Measurements from ENCODE around the gene NIPA2.
"Not testable (repeated sequence)": the region's sequence is repeated elsewhere in the genome, so short reads cannot be mapped to it uniquely, and the experiment has no call there.

The NIPA2 gene

DNA sequence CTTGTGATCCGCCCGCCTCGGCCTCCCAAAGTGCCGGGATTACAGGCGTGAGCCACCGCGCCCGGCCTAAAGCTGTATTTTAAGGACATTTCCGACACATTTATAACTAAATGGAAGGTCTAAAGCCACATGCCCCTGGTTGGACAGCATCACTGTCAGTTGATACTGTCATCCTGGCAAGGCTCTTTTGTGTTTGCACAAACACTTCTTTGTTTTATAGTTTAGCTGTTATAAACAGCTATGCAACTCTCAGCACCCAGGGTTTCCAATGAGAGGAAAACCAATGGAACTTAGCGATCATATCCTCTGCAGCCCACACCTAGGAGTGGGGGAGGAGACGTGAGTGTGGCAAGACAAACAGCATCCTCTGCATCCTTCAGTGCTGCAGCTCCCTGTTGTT lies 32.3 kb upstream of the NIPA2 start:
- TF ChIP-seq, protein P1, sequence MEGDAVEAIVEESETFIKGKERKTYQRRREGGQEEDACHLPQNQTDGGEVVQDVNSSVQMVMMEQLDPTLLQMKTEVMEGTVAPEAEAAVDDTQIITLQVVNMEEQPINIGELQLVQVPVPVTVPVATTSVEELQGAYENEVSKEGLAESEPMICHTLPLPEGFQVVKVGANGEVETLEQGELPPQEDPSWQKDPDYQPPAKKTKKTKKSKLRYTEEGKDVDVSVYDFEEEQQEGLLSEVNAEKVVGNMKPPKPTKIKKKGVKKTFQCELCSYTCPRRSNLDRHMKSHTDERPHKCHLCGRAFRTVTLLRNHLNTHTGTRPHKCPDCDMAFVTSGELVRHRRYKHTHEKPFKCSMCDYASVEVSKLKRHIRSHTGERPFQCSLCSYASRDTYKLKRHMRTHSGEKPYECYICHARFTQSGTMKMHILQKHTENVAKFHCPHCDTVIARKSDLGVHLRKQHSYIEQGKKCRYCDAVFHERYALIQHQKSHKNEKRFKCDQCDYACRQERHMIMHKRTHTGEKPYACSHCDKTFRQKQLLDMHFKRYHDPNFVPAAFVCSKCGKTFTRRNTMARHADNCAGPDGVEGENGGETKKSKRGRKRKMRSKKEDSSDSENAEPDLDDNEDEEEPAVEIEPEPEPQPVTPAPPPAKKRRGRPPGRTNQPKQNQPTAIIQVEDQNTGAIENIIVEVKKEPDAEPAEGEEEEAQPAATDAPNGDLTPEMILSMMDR (IDR thresholded peaks at IDR 0.05; ENCODE audit: borderline replicate concordance, insufficient read depth, low read depth, low read length) = no peak
- no peak overlapping the region for H3K4me3 ChIP-seq (ENCODE audit: low read depth, low read length)

DNA sequence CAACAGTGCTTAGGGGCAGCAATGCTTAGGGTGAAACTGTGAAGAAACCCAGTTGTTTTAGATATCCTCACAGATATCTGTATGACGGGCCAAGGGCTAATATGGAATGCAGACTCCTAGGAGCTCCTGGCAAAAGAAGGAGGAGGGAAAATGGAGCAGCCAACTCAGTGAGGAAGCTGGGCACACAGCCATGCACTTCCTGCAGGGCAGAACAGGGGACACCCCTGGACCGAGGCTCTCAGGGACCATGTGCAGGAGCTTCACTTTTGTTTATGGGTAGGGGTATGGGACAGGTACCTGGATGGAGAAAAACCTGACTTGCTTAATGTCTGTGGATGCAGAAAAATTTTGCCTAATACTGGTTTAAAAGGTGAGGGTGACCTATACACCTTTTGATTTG lies 31.8 kb upstream of the NIPA2 start:
- no peak overlapping the region for H3K4me3 ChIP-seq (ENCODE audit: low read depth, low read length)
- TF ChIP-seq, protein P1 (IDR thresholded peaks at IDR 0.05; ENCODE audit: borderline replicate concordance, insufficient read depth, low read depth, low read length) = no peak

DNA sequence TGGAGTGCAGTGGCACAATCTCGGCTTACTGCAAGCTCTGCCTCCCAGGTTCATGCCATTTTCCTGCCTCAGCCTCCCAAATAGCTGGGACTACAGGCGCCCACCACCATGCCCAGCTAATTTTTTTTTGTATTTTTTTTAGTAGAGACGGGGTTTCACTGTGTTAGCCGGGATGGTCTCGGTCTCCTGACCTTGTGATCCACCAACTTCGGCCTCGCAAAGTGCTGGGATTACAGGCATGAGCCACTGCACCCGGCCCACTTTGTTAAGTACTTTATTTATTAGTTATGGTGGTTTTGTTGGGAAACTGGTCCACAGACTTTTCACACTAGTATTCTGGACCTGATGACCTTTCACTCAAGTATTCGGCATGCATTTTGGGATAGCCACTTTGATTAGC lies 30.6 kb upstream of the NIPA2 start:
- H3K4me3 ChIP-seq (ENCODE audit: low read depth, low read length) = not testable (repeated sequence)

DNA sequence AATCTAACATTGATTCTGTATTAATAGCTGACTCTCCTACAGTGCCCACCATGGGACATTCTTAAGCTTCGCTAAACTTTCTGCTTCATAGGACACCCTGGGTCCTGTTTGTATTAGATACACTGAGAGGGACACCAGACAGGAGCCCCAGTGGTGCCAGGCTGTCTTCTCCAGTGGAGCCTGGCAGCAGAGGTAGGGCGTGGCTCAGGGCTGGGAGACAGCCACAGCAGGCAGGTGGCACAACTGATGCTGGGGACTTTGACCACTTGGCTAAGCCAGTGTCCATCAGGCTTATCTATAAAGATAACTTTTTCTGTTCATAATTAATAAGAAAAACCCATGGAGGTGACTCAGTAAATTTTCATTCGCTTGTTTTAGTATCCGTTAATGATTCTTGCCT lies 30.2 kb upstream of the NIPA2 start:
- TF ChIP-seq, protein P1 (IDR thresholded peaks at IDR 0.05; ENCODE audit: borderline replicate concordance, insufficient read depth, low read depth, low read length) = no peak
- no peak overlapping the region for H3K4me3 ChIP-seq (ENCODE audit: low read depth, low read length)

DNA sequence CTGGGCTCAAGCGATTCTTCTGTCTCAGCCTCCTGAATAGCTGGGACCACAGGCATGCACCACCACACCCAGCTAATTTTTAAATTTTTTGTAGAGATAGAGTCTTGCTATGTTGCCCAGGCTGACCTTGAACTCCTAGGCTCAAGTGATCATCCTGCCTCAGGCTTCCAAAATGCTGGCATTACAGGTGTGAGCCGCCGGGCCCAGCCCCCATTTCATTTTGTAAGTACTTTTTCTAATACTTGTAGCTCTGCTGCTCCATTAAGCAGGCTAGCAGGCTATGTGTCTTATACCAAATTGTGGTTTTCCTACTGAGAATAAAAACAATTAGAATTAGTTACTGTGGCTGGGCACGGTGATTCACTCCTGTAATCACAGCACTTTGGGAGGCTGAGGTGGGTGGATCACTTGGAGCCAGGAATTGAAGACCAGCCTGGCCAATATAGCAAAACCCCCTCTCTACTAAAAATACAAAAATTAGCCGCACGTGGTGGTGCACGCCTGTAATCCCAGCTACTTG lies 29.6 kb upstream of the NIPA2 start:
- no peak overlapping the region for H3K4me3 ChIP-seq (ENCODE audit: low read depth, low read length)
- TF ChIP-seq, protein P1 (IDR thresholded peaks at IDR 0.05; ENCODE audit: borderline replicate concordance, insufficient read depth, low read depth, low read length) = no peak

DNA sequence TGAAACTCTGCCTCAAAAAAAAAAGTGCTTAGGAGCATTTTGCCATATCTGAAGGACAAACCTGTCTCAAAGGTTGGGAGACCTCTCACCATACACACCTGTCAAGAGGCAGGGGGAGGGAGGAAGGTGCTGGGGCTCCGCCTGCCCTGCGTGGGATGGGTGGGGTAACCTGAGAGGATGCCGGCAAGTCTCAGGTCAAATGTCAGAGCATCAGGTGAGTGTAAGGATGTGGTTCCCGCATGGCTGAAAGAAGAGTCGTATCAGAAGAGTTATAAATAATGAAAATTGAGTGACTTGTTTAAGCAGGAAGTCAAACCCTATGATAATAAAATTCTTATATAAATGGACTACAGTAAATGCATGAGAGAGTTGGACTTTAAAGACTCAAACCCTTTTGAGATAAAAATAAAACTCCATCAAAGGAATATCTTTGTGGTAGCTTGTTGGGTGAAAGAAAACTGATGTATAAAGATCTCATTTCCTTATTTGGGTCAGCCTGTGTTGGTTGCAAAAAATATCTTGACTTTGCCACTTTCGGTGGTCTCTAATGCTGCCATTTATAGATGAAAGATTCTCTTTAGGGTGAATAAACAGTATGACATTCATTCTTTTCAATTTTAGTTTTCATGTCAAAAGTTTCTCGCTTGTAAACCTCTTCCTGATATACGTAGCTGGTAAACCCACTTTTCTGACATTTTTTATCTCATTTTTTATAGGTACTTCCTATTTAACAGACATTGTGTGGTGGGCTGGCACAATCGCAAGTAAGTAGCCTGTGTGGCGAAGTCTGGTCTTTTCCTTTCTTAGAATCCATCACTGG lies 28.2 kb upstream of the NIPA2 start:
- TF ChIP-seq, protein P1 (IDR thresholded peaks at IDR 0.05; ENCODE audit: borderline replicate concordance, insufficient read depth, low read depth, low read length) = no peak

DNA sequence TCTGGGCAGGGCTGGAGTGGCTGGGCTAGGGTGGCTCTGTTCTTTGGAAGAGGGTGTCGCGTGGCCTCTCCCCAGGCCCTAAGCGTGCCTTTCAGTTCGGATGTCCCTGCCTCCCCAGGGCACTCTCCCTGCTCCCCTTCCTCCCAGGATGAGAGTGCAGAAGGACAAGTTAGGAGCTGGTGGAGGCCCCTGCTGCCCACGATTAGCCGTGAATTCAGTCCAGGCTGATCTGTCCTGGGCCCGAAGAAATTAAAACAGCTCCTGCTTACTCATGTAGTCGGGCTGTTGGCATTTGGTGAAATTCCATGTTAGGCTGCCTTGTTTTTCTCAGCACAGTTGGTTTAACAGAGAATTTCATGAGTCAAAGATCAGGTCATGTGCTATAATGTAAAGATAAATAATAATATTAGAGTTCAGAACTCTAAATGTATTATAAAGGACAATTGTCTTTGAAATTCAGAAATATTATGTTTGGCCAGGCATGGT lies 27.6 kb upstream of the NIPA2 start:
- TF ChIP-seq, protein P1 (IDR thresholded peaks at IDR 0.05; ENCODE audit: borderline replicate concordance, insufficient read depth, low read depth, low read length) = no peak
- no peak overlapping the region for H3K4me3 ChIP-seq (ENCODE audit: low read depth, low read length)

More for the DNA sequence above, 28.2 kb upstream of the NIPA2 start:
- no peak overlapping the region for H3K4me3 ChIP-seq (ENCODE audit: low read depth, low read length)
